ENCODE measurements around the gene KRT3.
"Not testable (repeated sequence)": the region's sequence is repeated elsewhere in the genome, so short reads cannot be mapped to it uniquely, and the experiment has no call there.

KRT3 gene

DNA sequence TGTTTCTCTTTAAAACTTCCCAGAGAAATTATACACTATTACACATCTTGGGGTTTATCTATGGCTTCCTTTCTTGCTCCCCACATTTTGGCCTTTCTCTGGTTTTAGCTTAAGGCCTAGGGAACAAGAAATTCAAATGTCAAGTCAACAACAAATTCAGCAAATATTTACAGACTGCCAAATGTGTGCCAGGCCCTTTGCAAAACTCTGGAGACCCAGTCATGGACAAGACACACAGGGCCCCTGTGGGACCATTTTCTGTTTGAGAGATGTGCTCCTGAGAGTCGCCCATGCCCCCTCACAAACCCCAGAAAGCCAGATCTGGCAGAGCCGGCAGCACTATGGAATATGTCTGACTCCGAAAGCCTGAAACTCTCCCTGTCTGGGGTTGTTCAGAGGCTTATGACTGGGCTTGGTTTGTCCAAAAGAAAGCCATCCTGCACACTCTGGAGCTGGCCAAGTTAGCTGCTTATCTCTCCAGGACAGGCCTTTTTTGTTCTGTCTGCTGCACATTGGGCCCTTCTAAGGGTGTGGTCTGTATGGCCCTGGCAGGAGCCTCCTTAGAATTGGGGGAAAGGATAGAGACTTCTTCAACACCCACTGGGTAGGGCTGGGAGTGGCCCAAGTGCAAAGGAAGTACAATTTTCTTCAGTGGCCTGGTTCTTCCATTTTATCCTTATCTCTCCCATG lies 1.1 kb upstream of the KRT3 start:
- no peak for DNase-seq

DNA sequence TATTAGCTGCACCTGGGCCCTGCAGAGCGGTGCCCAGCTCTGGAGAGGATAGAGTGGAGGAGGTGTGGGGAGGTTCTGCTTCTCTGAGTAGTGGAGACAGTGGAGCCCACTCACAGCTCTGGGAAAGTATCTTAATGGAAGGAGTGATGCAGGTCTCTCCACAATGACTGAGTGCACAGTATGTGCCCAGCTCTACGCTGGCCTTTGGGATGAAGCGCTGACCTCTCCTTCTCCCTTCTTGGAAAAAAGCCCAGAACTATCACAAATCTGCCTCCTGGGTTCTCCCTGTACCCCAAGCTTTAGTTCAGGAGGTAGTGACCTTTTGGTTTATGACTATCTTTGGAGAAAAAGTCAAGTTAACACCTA lies 495 bp upstream of the KRT3 start:
- no peak for DNase-seq

DNA sequence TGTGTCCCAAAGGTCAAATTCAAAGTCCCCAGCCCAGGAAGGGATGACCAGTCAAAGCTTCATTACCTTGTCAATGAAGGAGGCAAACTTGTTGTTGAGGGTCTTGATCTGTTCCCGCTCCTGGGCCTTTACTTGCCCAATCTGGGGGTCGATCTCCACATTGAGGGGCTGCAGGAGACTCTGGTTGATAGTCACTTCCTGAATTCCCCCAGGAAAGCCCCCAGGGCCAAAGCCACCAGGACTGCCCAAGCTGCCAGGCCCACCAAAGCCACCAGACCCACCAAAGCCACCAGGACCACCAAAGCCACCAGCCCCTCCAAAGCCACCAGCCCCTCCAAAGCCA lies 614 bp downstream of the KRT3 start:
- not testable (repeated sequence) for DNase-seq

DNA sequence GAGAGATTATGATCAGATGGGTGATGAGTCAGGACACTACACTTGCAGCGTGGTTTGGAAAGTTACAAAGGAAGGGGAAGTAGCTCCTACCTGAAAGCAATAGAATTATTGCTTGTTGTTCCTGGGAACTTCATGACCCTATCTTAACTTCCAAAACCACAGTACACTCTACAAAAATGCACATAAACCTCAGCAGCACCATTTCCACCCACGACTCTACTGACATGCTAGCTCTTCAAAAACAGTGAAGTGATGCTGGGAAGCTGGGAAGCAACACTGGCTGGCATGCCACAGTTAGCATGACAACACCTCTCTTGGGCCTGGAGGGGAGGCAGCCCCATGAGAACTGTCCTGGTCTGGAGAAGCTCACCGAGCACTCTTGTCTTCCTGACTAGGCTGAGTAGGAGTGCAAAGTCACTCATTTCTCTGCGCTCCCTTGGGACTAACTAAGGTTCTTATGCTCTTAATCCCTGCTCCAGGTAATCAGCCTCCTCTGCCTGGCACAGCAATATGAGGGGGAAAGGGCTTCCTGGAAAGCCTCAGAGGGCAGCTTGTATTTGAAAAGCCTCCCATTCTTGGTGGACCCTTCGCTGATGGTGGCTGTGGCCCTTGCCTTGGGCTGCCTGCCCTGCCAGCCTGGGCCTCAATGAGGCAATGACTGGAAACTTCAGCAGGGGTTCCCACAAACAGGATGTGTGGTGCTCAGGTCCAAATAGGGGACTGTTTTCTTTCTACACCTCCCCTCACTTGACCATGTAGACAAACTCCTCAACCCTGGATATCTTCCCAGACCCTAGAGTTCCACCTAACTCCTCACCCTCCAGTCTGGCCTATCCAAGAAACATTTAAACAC lies 1.2 kb downstream of the KRT3 start:
- DNase-seq = peak; percentile 30

DNA sequence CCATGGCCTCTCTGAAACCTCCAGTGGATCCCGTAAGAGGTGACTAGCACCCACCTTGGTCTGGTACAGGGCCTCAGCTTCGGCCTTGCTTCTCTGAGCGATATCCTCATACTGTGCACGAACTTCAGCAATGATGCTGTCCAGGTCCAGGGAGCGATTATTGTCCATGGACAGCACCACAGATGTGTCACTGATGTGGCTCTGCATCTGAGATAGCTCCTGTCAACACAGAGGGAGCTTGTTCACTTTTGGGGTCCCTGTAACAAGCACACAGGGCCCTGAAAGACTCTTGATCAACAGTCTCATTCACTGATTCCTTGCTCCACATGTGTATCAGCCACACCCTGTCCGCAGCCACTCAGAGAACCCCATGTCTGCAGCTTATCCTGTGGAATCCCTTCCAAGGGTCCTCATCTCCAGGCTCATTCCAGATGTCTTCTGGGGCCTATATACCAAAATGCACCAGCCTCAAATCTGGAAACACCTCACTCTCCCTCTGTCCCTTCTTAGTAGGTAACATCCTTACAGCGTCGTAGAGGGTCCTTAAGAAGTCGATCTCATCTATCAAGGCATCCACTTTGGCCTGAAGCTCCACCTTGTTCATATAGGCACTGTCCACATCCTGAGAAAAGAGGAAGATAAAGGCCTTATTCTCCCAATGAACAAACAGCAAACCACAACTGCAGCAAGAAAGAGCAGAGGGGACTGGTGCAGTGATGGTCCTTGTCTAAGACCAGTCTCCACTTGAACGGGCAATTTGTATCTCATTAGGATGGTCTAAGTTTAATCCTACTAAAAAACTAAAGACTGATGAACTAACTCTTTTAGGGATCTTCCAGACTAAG lies 3.5 kb downstream of the KRT3 start:
- no peak for DNase-seq

DNA sequence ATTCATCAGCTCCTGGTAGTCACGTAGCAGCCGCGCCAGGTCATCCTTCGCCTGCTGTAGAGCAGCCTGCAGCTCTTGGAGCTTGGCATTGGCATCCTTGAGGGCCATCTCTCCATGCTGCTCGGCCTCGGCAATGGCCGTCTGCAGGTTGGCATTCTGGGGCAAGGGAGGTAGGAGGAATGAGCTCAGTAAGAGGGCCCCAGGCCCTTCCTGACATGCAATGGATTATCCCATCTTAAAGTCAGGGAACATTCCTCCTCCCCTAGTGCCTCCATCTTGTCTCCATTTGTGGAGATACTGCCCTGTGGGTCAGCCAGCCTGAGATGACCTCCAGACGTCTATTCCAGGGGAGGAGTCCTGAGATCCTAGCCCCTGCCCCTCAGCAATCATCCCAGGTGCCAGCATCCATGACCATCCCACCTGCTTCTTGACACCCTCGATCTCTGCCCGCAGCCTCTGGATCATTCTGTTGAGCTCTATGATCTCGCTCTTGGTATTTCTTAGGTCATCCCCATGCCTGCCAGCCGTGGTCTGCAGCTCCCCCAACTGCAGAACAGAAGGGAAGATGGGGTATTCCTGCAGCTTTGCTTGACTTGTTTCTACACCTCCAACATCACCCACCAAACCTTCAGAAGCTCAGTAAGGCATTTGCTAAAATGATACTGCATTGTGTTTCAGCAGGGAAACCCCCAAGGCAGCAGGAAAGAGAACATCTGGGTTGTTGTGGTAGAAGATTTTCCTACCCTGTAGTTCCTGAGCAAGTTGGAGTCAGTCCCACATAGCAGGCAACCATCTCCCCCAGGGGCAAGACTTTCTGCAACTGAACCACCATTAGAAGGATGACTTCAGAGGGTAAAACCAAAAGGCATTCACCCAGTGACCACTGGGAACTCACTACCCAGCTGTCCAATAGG lies 4.4 kb downstream of the KRT3 start:
- no peak for DNase-seq

DNA sequence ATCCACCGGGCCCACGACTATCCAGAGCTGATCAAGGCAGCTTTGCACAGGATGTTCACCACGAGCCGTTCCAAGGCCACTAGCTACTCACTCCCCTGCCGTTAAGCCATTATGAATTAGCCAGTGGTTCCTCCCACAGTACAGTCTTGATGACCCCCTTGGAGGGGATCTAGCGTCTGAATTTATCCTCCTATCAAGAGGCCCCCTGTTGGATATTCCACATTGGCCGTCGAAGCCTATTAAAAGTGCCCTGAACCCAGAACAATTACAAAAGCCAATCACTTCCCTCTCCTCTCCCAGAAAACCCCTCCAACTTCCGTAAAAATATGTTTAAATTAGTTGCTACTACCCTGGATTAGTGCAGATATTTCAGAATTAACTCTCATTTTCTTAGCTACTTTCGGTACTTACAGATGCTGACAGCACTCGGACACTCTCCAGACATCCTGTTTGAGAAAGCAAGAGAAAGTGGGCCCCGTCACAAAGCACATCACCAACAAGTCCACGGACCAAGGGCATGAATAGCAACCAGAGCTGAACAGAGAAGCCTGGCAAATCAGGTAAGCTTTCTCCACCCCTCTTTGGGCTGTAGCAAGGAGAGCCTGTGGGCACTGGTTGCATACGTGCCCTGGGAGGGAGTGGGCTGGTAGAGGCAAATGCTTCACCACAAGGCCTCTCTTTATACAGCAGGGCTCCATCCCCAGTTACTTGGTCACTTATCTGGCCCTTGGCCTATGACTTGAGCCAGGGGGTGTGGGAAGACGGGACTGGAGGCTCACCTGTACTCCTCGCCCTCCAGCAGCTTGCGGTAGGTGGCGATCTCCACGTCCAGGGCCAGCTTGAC lies 5.3 kb downstream of the KRT3 start:
- no peak for DNase-seq

DNA sequence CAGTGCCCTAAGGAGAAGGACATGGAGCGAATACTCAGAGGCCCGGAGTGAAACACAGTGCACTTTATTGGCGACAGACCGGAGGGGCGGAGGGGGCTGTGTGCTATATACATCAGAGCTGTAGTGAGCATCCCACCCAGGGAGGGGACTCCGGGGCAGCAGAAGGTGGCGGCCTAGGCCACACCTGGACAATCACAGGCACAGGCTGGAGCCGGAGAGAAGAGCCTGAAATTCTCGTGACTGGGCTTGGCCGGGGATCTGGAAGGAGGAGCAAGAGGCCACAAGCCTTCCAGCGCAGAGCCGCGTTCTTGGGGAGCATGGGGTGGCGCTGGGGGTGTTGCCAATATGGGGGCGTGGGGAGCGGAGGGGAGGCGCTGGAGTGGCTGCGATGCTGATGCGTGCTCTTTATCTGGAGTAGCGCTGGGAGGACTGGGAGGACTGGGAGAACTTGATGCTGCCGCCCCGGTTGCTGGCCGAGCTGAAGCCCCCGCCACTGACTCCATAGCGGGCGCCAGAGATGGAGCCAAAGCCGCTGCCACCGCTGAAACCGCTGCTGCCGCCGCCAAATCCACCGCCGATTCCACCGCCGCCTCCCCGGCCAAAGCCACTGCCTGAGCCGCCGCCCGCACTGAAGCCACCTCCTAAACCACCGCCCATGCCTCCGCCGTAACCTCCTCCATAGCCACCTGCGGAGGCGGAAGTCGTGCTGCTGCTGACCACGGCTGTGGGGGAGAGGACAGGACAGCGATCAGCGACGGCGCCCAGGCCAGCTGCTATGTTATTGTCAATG lies 6.1 kb downstream of the KRT3 start:
- no peak for DNase-seq

DNA sequence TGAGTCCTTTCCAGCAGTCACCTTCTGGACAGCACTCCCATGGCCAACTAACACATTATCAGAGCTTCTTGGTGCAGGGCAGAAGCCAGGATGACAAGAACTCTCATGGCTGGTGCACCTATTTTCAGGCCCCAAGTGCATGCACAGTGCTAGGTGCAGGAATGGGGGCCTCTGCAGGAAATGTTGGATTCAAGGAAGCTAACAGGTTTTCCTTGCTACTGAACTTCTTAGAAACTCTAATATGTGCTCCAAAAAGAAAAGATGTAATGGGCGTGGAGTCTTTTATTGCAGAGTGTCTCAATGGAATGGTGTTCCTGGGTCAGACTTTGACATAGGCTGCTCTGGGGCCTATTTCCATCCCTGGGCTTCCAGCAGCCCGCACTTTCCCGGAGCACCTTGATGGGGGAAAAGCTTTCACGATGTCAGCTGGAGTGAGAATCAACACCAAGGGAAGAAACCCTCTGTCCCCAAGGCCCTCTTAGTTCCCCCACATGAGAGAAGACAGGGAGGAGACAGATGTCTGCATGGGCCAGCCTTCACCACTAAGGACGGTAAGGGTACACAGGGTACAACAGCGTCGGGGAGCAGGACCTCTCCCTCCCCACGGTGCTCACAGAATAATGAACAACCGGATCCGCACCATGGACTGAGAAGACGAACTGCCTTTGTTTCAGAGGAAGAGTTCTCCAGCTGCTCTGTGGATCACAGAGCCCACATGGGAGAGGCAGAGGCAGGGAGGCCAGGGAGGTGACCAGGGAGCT lies 6.9 kb downstream of the KRT3 start:
- no peak for DNase-seq

DNA sequence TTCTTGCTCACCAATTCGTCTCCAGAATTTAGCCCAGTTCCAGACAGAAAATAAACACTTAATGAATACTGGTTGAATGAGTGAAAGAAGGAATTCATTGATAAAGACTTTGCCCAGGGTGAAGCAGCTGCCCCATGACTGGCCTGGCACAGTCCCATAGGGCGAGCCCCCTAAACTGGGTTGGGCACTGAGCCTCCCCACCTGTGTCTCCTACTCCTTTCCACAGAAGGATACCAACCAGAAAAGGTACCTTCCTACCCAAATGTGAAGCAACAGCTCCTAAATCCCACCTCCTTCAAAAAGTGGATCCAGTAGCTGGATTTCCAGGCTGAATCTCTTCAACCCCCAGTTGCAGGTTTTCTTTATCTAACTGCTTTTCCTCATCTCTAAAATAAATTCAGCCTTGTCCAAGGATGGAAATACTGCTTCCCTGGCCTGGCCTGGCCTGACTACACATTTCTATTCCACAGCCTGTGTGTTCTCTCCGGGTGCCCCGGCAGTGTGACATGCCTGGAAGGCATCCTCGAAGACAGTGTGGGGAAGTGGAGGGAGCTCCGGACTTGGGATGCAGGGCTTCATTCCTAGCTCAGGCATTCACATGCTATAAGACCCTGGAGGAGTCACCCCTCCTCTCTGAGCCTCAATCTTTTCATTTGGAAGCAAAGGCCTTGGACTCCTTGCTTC lies 7.6 kb downstream of the KRT3 start:
- DNase-seq = no peak

DNA sequence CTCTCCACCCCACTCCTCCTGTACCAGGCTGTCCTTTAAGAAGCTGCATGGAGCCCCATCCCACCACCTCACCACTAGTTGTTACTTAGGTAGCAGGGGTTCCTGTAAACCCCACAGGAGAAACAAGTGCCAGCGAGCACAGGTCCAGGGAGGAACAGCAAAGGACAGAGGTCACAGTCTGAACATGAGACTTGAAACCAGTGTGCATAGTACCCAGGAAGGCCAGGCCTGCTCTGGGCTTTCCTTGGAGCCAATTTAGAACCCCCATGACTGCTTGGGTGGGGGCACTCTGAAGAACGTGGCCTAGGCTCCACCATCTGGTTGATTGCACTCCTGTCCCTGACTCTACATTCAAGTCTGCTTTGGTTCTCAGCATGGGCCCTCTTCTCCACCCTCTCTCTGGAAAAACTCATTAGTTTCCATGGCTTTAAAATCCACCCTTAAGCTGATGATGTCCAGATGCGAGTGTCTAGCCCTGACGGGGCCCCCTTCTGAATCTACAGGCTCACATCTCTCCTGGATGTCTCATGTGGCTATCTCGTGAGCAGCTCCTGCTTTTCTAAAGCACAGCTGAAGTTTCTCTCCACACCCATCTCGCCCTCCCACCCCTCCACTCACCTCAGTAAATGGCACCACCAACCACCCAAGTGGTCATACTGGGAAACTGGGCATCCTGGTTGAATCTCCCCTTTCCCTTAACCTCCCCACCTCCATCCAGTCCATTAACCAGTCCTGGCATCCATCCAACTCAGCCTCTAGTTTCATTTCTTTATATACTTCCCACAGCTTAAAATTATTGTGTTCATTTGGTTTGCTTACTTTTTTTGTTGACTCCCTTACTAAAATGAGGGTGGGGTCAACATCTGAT lies 8.4 kb downstream of the KRT3 start:
- DNase-seq = no peak

DNA sequence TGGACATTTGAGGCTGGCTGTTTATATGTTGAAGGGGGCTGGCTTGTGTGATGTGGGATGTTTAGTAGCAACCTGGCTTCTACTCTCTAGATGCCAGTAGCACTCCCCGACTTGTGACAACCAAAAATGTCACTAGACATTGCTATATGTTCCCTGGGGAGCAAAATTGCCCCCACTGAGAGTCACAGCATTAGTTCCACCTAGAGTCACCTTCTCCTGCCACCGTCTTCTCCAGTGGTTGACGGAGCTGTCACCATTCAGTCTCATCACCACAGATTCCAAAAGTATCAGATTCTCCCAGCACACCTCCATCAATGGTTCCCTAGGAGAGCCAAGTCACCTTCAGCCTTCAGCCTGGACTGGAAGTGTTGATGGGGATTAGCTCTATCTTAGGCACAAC lies 11.0 kb downstream of the KRT3 start:
- DNase-seq = no peak

DNA sequence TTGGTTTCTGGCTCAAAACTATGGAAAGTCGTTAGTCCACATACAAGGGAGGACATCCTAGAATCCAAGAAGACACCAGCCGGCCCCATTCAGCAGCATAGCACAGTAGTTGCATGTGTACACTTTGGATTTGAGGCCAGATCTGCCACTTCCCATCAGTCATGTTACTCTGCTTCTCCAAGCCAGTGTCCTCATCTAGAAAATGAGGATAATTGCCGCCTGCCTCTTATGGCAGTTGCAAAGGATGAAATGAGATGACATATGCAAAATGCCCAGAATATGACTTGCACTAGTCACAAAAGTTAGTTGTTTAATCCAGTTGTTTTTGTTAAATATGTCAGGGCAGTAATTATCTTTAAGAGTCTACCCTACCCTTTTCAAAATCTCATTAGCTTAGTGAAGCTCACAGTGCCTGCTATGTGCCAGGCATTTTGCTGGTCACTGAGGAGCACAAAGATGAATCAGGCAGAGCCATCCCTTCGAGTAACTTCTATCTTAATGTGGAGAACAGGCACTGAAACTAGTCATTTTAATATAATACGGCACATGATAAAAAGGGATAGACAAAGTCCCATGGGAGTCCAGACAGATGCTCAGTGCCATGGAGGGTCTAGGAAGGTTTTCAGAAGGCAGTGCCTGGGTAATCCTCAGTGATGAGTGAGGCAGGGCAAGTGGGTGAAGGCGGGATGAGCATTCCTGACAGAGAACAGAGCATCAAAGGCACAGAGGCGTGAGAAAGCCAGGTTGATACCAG lies 12.2 kb downstream of the KRT3 start:
- no peak for DNase-seq

DNA sequence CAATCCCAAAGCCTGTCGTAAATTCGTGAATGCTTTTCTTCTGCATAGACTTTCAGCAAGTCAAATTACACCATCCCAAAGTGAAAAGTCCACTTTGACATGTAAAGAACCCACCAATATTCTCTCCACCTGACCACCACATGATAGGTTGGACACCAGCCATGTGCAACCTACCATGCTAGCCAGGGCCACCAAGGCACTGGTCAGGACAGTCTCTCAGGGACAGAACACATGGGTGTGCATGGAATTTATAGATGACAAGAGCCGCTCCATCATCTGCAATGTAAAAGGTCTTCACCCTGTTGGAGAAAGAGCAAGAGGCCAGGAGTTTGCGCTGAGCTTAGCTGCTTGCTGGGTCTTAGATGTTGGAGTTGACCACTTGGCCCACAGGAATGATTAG lies 13.4 kb downstream of the KRT3 start:
- DNase-seq = no peak

DNA sequence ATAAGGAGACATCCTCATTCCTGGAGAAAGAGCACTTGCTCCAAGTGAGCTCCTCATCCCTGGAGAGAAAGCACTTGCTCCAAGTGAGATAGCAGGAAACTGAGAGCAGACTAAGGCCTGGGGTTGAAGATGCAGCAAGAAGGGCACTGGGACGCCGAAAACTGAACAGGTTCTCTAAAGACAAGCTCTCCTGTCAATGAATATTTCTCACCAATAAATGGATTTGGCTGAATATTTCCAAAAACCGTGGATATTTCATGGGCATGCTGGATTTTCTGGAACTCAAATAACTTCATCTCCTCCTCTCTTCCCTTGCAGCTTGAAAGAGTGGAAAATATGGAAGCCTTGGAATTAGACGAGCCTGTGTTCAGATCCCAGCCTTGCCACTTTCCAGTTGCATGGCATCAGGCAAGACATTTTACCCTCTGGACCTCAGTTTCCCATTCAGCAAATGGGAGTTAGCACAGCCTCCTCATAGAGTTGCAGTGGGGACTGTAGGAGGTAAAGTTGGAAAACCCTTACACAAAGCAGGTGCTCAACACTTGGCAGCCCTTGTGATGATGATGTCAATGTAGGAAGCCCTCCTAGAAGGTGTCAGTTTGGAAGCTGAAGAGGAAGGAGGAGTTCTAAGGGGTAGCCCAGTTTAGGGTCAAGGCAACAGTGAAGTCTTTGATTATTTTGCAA lies 14.4 kb downstream of the KRT3 start:
- no peak for DNase-seq

DNA sequence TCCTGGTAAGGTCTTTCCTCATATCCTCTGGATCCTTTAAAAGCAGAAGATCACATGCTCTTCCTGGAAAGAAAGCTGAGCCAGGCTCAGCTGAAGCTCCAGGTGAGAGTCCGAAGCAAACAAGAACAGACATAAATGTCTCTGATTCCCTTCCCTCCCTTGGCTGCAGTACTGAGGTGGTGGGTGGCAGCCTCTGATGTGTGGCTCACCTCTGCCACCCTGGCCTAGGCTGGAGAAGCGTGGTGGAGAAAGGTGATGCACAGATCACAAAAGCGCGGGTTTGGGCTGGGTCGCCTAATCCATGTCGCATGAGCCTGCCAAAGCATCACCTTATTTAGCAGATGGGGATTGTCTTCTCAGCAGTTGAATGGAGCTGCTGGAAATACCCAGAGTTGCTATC lies 16.0 kb downstream of the KRT3 start:
- no peak for DNase-seq

DNA sequence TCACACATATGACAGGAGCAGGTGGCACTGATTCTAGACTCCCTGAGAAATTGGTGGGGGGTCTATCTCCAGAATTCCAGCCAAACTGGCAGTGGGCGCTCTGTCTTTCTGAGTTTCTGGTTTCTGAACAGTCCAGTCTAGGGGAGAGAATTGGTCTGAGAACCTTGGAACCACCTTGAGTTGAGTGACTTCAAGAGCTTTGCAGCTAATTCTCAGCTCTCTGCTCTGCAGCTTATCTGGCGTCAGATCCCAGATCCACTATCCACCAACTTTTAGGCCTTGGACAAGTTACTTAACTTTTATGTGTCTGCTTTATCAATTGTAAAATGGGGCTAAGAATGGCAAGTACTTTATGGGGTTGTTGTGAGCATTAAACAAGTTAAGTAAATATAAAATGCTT lies 17.1 kb downstream of the KRT3 start:
- DNase-seq = no peak

Data from NCI-H226 (cell line).